ENCODE measurements around the gene BANK1. TPM values are rescaled to one million over a fixed set of nuclear protein-coding genes. Genes with fewer than 3 reads are reported as not detected.

The BANK1 gene
- total and polyA plus RNA-seq, 2 donors from 2014 or later = 1.8 to 7.4 TPM

- intact Hi-C loops (cut with DNase I) = no loop called here
- H3K4me1 ChIP-seq (ENCODE audit: control insufficient read depth in 2 of 3, insufficient read depth in 2 of 3, low read depth in 1 of 3, low read length in 3 of 3) = no peaks in the 10 kb centered on the region
- no peak overlapping the region for H3K9ac ChIP-seq (ENCODE audit: low read length in 3 of 3)
- no peak overlapping the region for H3K27ac ChIP-seq (ENCODE audit: low read depth in 2 of 2, low read length in 2 of 2)
- no peaks in the 10 kb centered on the region for H3K9me3 ChIP-seq (ENCODE audit: control insufficient read depth in 2 of 3, insufficient read depth in 1 of 3, low read length in 3 of 3)
- H3K4me3 ChIP-seq (ENCODE audit: low read length in 3 of 3) = no peak overlapping the region
- no peak for DNase-seq
- no peaks in the 10 kb centered on the region for H3K36me3 ChIP-seq (ENCODE audit: control insufficient read depth in 2 of 3, insufficient read depth in 3 of 3, low read length in 3 of 3)
- no peaks in the 10 kb centered on the region for H3K27me3 ChIP-seq (ENCODE audit: control insufficient read depth, insufficient read depth, low read length)
- no peak for TF ChIP-seq CTCF (IDR thresholded peaks at IDR 0.05; ENCODE audit: borderline replicate concordance, extremely low read depth, insufficient read depth)
- no peak for FAIRE-seq
These were observed 41.3 kb downstream of the BANK1 start for GRCh38 chr4:101831816-101832215.

GRCh38 chr4:101833480-101833879, 43.0 kb downstream of the BANK1 start:
- Histone ChIP-seq H3K4me3 (ENCODE audit: low read length in 3 of 3) (no peak overlapping the region), H3K4me1 (ENCODE audit: control insufficient read depth in 2 of 3, insufficient read depth in 2 of 3, low read depth in 1 of 3, low read length in 3 of 3) (no peaks in the 10 kb centered on the region), H3K27me3 (ENCODE audit: control insufficient read depth, insufficient read depth, low read length) (no peaks in the 10 kb centered on the region), H3K9ac (ENCODE audit: low read length in 3 of 3) (no peak overlapping the region), H3K27ac (ENCODE audit: low read depth in 2 of 2, low read length in 2 of 2) (no peak overlapping the region), H3K36me3 (ENCODE audit: control insufficient read depth in 2 of 3, insufficient read depth in 3 of 3, low read length in 3 of 3) (no peaks in the 10 kb centered on the region), H3K9me3 (ENCODE audit: control insufficient read depth in 2 of 3, insufficient read depth in 1 of 3, low read length in 3 of 3) (no peaks in the 10 kb centered on the region)
- FAIRE-seq = no peak
- DNase-seq = no peak
- intact Hi-C loops (cut with DNase I) = no loop called here
- TF ChIP-seq CTCF (IDR thresholded peaks at IDR 0.05; ENCODE audit: borderline replicate concordance, extremely low read depth, insufficient read depth) = no peak

GRCh38 chr4:101835121-101835904, 44.8 kb downstream of the BANK1 start:
- TF ChIP-seq CTCF (IDR thresholded peaks at IDR 0.05; ENCODE audit: borderline replicate concordance, extremely low read depth, insufficient read depth) = no peak
- no peaks in the 10 kb centered on the region for H3K9me3 ChIP-seq (ENCODE audit: control insufficient read depth in 2 of 3, insufficient read depth in 1 of 3, low read length in 3 of 3)
- FAIRE-seq = no peak

More at GRCh38 chr4:101835121-101835904, 44.8 kb downstream of the BANK1 start:
- Histone ChIP-seq H3K27ac (ENCODE audit: low read depth in 2 of 2, low read length in 2 of 2) (no peak overlapping the region), H3K27me3 (ENCODE audit: control insufficient read depth, insufficient read depth, low read length) (no peaks in the 10 kb centered on the region), H3K9ac (ENCODE audit: low read length in 3 of 3) (no peak overlapping the region), H3K4me1 (ENCODE audit: control insufficient read depth in 2 of 3, insufficient read depth in 2 of 3, low read depth in 1 of 3, low read length in 3 of 3) (no peaks in the 10 kb centered on the region), H3K4me3 (ENCODE audit: low read length in 3 of 3) (no peak overlapping the region), H3K36me3 (ENCODE audit: control insufficient read depth in 2 of 3, insufficient read depth in 3 of 3, low read length in 3 of 3) (no peaks in the 10 kb centered on the region)
- intact Hi-C loops (cut with DNase I) = no loop called here
- DNase-seq = peak in 2 of 5 donors; percentile 8 to 32
